ENCODE measurements around the gene ELOB.

Gene ELOB

GRCh38 chr16:2767140-2767731, 9.8 kb downstream of the ELOB start:
- no peak overlapping the region for H3K4me3 ChIP-seq (ENCODE audit: control insufficient read depth in 1 of 7, extremely low read depth in 1 of 7, insufficient read depth in 4 of 7, low read depth in 2 of 7, low read length in 6 of 7)
- no peak for DNase-seq
- H3K9me3 ChIP-seq (ENCODE audit: control extremely low read depth in 1 of 5, control insufficient read depth in 4 of 5, insufficient read depth in 2 of 5, low read depth in 1 of 5, low read length in 4 of 5): no peaks in the 10 kb centered on the region
- 97% methylated on average over 19 of the region's 19 CpGs for WGBS (ENCODE audit: insufficient coverage)
- ChIA-PET POLR2A (no interaction called here), CTCF (interaction anchor here (0.7 kb wide), 1 partner anchor 9 kb away, joined by 4 read pairs; no protein-coding TSS in a partner anchor)
- no peaks in the 10 kb centered on the region for H3K4me1 ChIP-seq (ENCODE audit: control extremely low read depth in 1 of 4, control insufficient read depth in 4 of 4, insufficient read depth in 4 of 4, low read length in 3 of 4)
- peaks cover 37 to 100% (median 86%) of the 10 kb centered on the region in 4 experiments for H3K36me3 ChIP-seq (ENCODE audit: control insufficient read depth in 4 of 4, insufficient read depth in 4 of 4, low read length in 3 of 4)
- no peaks in the 10 kb centered on the region for H3K27me3 ChIP-seq (replicated peaks in 2 of 5; ENCODE audit: control insufficient read depth in 4 of 5, insufficient read depth in 5 of 5, low read length in 4 of 5)
- H3K27ac ChIP-seq (ENCODE audit: insufficient read depth in 1 of 2, low read depth in 1 of 2, low read length in 2 of 2, poor library complexity in 1 of 2, severe bottlenecking in 2 of 2): no peak overlapping the region

DNA sequence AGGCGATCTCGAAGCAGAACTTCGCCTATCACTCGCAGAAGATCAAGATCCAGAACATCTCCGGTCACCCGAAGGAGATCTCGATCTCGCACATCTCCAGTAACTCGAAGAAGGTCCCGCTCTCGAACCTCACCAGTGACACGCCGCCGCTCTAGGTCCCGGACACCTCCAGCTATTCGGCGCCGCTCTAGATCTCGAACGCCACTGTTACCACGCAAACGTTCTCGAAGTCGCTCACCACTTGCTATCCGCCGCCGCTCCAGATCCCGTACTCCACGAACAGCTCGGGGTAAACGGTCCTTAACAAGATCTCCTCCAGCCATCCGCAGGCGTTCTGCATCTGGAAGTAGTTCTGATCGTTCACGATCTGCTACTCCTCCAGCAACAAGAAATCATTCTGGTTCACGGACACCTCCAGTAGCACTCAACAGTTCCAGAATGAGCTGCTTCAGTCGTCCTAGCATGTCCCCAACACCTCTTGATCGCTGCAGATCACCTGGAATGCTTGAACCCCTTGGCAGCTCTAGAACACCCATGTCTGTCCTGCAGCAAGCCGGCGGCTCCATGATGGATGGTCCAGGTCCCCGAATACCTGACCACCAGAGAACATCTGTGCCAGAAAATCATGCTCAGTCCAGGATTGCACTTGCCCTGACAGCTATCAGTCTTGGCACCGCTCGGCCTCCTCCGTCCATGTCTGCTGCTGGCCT, 10.5 kb downstream of the ELOB start:
- Histone ChIP-seq H3K4me1 (ENCODE audit: control extremely low read depth in 1 of 4, control insufficient read depth in 4 of 4, insufficient read depth in 4 of 4, low read length in 3 of 4) (no peaks in the 10 kb centered on the region), H3K27ac (ENCODE audit: insufficient read depth in 1 of 2, low read depth in 1 of 2, low read length in 2 of 2, poor library complexity in 1 of 2, severe bottlenecking in 2 of 2) (no peak overlapping the region), H3K9me3 (ENCODE audit: control extremely low read depth in 1 of 5, control insufficient read depth in 4 of 5, insufficient read depth in 2 of 5, low read depth in 1 of 5, low read length in 4 of 5) (no peaks in the 10 kb centered on the region), H3K36me3 (ENCODE audit: control insufficient read depth in 4 of 4, insufficient read depth in 4 of 4, low read length in 3 of 4) (peaks cover 37 to 100% (median 89%) of the 10 kb centered on the region in 4 experiments), H3K27me3 (replicated peaks in 2 of 5; ENCODE audit: control insufficient read depth in 4 of 5, insufficient read depth in 5 of 5, low read length in 4 of 5) (no peaks in the 10 kb centered on the region), H3K4me3 (ENCODE audit: control insufficient read depth in 1 of 7, extremely low read depth in 1 of 7, insufficient read depth in 4 of 7, low read depth in 2 of 7, low read length in 6 of 7) (no peak overlapping the region)
- no peak for DNase-seq
- 98% methylated on average over 44 of the region's 44 CpGs for WGBS (ENCODE audit: insufficient coverage)
- CTCF ChIA-PET: interaction anchor here (0.6 to 0.7 kb wide), 2 partner anchors 8 to 20 kb away, joined by 3 to 4 read pairs; no protein-coding TSS in a partner anchor
- POLR2A ChIA-PET: no interaction called here

GRCh38 chr16:2765462-2766404, 11.3 kb downstream of the ELOB start:
- Histone ChIP-seq H3K27ac (ENCODE audit: insufficient read depth in 1 of 2, low read depth in 1 of 2, low read length in 2 of 2, poor library complexity in 1 of 2, severe bottlenecking in 2 of 2) (no peak overlapping the region), H3K36me3 (ENCODE audit: control insufficient read depth in 4 of 4, insufficient read depth in 4 of 4, low read length in 3 of 4) (peaks cover 35 to 100% (median 89%) of the 10 kb centered on the region in 4 experiments), H3K4me1 (ENCODE audit: control extremely low read depth in 1 of 4, control insufficient read depth in 4 of 4, insufficient read depth in 4 of 4, low read length in 3 of 4) (no peaks in the 10 kb centered on the region), H3K9me3 (ENCODE audit: control extremely low read depth in 1 of 5, control insufficient read depth in 4 of 5, insufficient read depth in 2 of 5, low read depth in 1 of 5, low read length in 4 of 5) (no peaks in the 10 kb centered on the region), H3K4me3 (ENCODE audit: control insufficient read depth in 1 of 7, extremely low read depth in 1 of 7, insufficient read depth in 4 of 7, low read depth in 2 of 7, low read length in 6 of 7) (no peak overlapping the region), H3K27me3 (replicated peaks in 2 of 5; ENCODE audit: control insufficient read depth in 4 of 5, insufficient read depth in 5 of 5, low read length in 4 of 5) (no peaks in the 10 kb centered on the region)
- 99% methylated on average over 68 of the region's 73 CpGs for WGBS (ENCODE audit: insufficient coverage)
- CTCF ChIA-PET: interaction anchor here (0.6 to 1.4 kb wide), 4 partner anchors 8 to 19 kb away, joined by 3 to 6 read pairs (median 4); no protein-coding TSS in a partner anchor
- POLR2A ChIA-PET: no interaction called here
- no peak for DNase-seq

DNA sequence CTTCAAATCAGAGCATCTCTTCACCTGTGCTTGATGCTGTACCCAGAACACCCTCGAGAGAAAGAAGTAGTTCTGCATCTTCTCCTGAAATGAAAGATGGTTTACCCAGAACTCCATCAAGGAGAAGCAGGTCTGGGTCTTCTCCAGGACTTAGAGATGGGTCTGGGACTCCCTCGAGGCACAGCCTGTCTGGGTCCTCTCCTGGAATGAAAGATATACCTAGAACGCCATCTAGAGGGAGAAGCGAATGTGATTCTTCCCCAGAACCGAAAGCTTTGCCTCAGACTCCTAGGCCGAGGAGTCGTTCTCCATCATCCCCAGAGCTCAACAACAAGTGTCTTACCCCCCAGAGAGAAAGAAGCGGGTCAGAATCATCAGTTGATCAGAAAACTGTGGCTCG, 12.4 kb downstream of the ELOB start:
- no peak overlapping the region for H3K27ac ChIP-seq (ENCODE audit: insufficient read depth in 1 of 2, low read depth in 1 of 2, low read length in 2 of 2, poor library complexity in 1 of 2, severe bottlenecking in 2 of 2)
- H3K4me1 ChIP-seq (ENCODE audit: control extremely low read depth in 1 of 4, control insufficient read depth in 4 of 4, insufficient read depth in 4 of 4, low read length in 3 of 4): no peaks in the 10 kb centered on the region

DNA sequence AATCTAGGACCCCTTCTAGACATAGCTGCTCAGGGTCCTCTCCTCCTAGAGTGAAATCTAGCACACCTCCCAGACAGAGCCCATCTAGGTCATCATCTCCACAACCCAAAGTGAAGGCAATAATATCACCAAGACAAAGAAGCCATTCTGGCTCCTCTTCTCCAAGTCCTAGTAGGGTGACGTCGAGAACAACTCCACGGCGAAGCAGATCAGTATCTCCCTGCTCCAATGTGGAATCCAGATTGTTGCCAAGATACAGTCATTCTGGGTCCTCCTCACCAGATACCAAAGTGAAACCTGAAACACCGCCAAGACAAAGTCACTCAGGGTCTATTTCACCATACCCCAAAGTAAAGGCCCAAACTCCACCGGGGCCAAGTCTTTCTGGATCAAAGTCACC, 13.9 kb downstream of the ELOB start:
- H3K27me3 ChIP-seq (replicated peaks in 2 of 5; ENCODE audit: control insufficient read depth in 4 of 5, insufficient read depth in 5 of 5, low read length in 4 of 5): no peaks in the 10 kb centered on the region
- 98% methylated on average over 6 of the region's 6 CpGs for WGBS (ENCODE audit: insufficient coverage)
- peaks cover 44 to 100% (median 88%) of the 10 kb centered on the region in 4 experiments for H3K36me3 ChIP-seq (ENCODE audit: control insufficient read depth in 4 of 4, insufficient read depth in 4 of 4, low read length in 3 of 4)
- DNase-seq: no peak
- H3K9me3 ChIP-seq (ENCODE audit: control extremely low read depth in 1 of 5, control insufficient read depth in 4 of 5, insufficient read depth in 2 of 5, low read depth in 1 of 5, low read length in 4 of 5): no peaks in the 10 kb centered on the region
- POLR2A ChIA-PET: no interaction called here
- H3K4me3 ChIP-seq (ENCODE audit: control insufficient read depth in 1 of 7, extremely low read depth in 1 of 7, insufficient read depth in 4 of 7, low read depth in 2 of 7, low read length in 6 of 7): no peak overlapping the region
- no peaks in the 10 kb centered on the region for H3K4me1 ChIP-seq (ENCODE audit: control extremely low read depth in 1 of 4, control insufficient read depth in 4 of 4, insufficient read depth in 4 of 4, low read length in 3 of 4)
- CTCF ChIA-PET: interaction anchor here (1.6 kb wide), 1 partner anchor 11 kb away, joined by 5 read pairs; no protein-coding TSS in a partner anchor
- no peak overlapping the region for H3K27ac ChIP-seq (ENCODE audit: insufficient read depth in 1 of 2, low read depth in 1 of 2, low read length in 2 of 2, poor library complexity in 1 of 2, severe bottlenecking in 2 of 2)

More for the DNA sequence above, 12.4 kb downstream of the ELOB start:
- Histone ChIP-seq H3K27me3 (replicated peaks in 2 of 5; ENCODE audit: control insufficient read depth in 4 of 5, insufficient read depth in 5 of 5, low read length in 4 of 5) (no peaks in the 10 kb centered on the region), H3K9me3 (ENCODE audit: control extremely low read depth in 1 of 5, control insufficient read depth in 4 of 5, insufficient read depth in 2 of 5, low read depth in 1 of 5, low read length in 4 of 5) (no peaks in the 10 kb centered on the region), H3K4me3 (ENCODE audit: control insufficient read depth in 1 of 7, extremely low read depth in 1 of 7, insufficient read depth in 4 of 7, low read depth in 2 of 7, low read length in 6 of 7) (no peak overlapping the region), H3K36me3 (ENCODE audit: control insufficient read depth in 4 of 4, insufficient read depth in 4 of 4, low read length in 3 of 4) (peaks cover 39 to 100% (median 88%) of the 10 kb centered on the region in 4 experiments)
- POLR2A ChIA-PET: no interaction called here
- no peak for DNase-seq
- CTCF ChIA-PET: interaction anchor here (1.2 to 1.4 kb wide), 3 partner anchors 9 to 11 kb away, joined by 3 to 6 read pairs (median 4); no protein-coding TSS in a partner anchor
- 96% methylated on average over 5 of the region's 9 CpGs for WGBS (ENCODE audit: insufficient coverage)

GRCh38 chr16:2762711-2763110, 14.4 kb downstream of the ELOB start:
- Histone ChIP-seq H3K4me3 (ENCODE audit: control insufficient read depth in 1 of 7, extremely low read depth in 1 of 7, insufficient read depth in 4 of 7, low read depth in 2 of 7, low read length in 6 of 7) (no peak overlapping the region), H3K36me3 (ENCODE audit: control insufficient read depth in 4 of 4, insufficient read depth in 4 of 4, low read length in 3 of 4) (peaks cover 41 to 100% (median 88%) of the 10 kb centered on the region in 4 experiments), H3K27ac (ENCODE audit: insufficient read depth in 1 of 2, low read depth in 1 of 2, low read length in 2 of 2, poor library complexity in 1 of 2, severe bottlenecking in 2 of 2) (no peak overlapping the region), H3K4me1 (ENCODE audit: control extremely low read depth in 1 of 4, control insufficient read depth in 4 of 4, insufficient read depth in 4 of 4, low read length in 3 of 4) (no peaks in the 10 kb centered on the region), H3K9me3 (ENCODE audit: control extremely low read depth in 1 of 5, control insufficient read depth in 4 of 5, insufficient read depth in 2 of 5, low read depth in 1 of 5, low read length in 4 of 5) (no peaks in the 10 kb centered on the region), H3K27me3 (replicated peaks in 2 of 5; ENCODE audit: control insufficient read depth in 4 of 5, insufficient read depth in 5 of 5, low read length in 4 of 5) (no peaks in the 10 kb centered on the region)
- DNase-seq: no peak
- POLR2A ChIA-PET: no interaction called here
- over 99% methylated on average over 13 of the region's 13 CpGs for WGBS (ENCODE audit: insufficient coverage)
- CTCF ChIA-PET: interaction anchor here (1.6 kb wide), 1 partner anchor 12 kb away, joined by 5 read pairs; no protein-coding TSS in a partner anchor

Measured in common myeloid progenitor, CD34-positive (primary cell).